Measurements from ENCODE around the gene MS4A2. TPM values are rescaled to one million over a fixed set of nuclear protein-coding genes. Genes with fewer than 3 reads are reported as not detected.
"Not testable (repeated sequence)": the region's sequence is repeated elsewhere in the genome, so short reads cannot be mapped to it uniquely, and the experiment has no call there.

Gene MS4A2
- 20.6 TPM for total RNA-seq
- long read RNA-seq, partial matches to known transcripts = 1 of 5 reads
- long read RNA-seq, other reads (novel, unspliced or antisense) = 1 of 5 reads

DNA sequence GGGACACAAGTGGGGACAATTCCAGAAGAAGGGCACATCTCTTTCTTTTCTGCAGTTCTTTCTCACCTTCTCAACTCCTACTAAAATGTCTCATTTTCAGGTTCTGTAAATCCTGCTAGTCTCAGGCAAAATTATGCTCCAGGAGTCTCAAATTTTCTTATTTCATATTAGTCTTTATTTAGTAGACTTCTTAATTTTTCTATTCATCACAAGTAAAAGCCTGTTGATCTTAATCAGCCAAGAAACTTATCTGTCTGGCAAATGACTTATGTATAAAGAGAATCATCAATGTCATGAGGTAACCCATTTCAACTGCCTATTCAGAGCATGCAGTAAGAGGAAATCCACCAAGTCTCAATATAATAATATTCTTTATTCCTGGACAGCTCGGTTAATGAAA is at the start of gene MS4A2:
MS4A2 (plus strand) TSS at position 301 of the 400 bp plus-strand sequence. CDS start 102 bp downstream, outside the sequence.
- DNase-seq (no peak), ATAC-seq (no peak)
- Histone ChIP-seq H3K9me3 (no peaks in the 10 kb centered on the region), H3K27ac (no peak within 1 kb of the TSS), H3K36me3 (no peaks in the 10 kb centered on the region), H3K27me3 (no peaks in the 10 kb centered on the region), H3K4me3 (no peak within 1 kb of the TSS), H3K4me1 (no peaks in the 10 kb centered on the region)
- intact Hi-C loops (cut with DNase I) = no loop called here
- TF ChIP-seq, protein P1, sequence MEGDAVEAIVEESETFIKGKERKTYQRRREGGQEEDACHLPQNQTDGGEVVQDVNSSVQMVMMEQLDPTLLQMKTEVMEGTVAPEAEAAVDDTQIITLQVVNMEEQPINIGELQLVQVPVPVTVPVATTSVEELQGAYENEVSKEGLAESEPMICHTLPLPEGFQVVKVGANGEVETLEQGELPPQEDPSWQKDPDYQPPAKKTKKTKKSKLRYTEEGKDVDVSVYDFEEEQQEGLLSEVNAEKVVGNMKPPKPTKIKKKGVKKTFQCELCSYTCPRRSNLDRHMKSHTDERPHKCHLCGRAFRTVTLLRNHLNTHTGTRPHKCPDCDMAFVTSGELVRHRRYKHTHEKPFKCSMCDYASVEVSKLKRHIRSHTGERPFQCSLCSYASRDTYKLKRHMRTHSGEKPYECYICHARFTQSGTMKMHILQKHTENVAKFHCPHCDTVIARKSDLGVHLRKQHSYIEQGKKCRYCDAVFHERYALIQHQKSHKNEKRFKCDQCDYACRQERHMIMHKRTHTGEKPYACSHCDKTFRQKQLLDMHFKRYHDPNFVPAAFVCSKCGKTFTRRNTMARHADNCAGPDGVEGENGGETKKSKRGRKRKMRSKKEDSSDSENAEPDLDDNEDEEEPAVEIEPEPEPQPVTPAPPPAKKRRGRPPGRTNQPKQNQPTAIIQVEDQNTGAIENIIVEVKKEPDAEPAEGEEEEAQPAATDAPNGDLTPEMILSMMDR (IDR thresholded peaks at IDR 0.05) = no peak

DNA sequence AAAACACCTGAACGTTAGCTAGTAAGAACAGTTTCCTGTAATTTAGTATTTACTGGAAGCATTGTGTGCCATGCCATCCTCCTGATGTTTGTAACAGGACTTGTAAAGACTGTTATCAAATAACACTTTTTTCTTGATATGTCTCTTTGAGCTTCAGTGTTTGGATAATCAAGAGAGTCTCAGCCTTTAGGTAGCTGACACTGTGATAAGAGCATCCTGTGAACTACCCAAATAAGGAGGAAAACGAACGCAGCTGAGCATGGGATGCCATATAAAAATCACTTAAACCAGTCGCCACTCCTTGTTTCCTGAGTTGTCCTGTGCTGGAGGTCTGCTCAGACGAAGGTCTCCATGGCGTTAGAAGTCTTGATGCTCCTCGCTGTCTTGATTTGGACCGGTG is 48.4 kb upstream of the MS4A2 start, which contains the start of gene OOSP2:
OOSP2 (plus strand) TSS at position 301 of the 400 bp plus-strand sequence; CDS start at position 352, 51 bp downstream.
- no peaks in the 10 kb centered on the region for H3K9me3 ChIP-seq
- DNase-seq (no peak), ATAC-seq (no peak)
- intact Hi-C loops (cut with DNase I) = no loop called here
- H3K4me3 ChIP-seq = no peak within 1 kb of the TSS
- no peaks in the 10 kb centered on the region for H3K4me1 ChIP-seq
- no peaks in the 10 kb centered on the region for H3K27me3 ChIP-seq
- TF ChIP-seq, protein P1 (IDR thresholded peaks at IDR 0.05) = no peak
- H3K36me3 ChIP-seq = no peaks in the 10 kb centered on the region
- H3K27ac ChIP-seq = no peak within 1 kb of the TSS

DNA sequence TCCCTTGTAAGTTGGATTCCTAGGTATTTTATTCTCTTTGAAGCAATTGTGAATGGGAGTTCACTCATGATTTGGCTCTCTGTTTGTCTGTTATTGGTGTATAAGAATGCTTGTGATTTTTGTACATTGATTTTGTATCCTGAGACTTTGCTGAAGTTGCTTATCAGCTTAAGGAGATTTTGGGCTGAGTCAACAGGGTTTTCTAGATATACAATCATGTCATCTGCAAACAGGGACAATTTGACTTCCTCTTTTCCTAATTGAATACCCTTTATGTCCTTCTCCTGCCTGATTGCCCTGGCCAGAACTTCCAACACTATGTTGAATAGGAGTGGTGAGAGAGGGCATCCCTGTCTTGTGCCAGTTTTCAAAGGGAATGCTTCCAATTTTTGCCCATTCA is 38.0 kb upstream of the MS4A2 start:
- H3K27ac ChIP-seq; DNase-seq; ATAC-seq; H3K36me3 ChIP-seq; intact Hi-C loops (cut with DNase I); H3K27me3 ChIP-seq; H3K4me1 ChIP-seq; H3K9me3 ChIP-seq; H3K4me3 ChIP-seq: not testable (repeated sequence)

DNA sequence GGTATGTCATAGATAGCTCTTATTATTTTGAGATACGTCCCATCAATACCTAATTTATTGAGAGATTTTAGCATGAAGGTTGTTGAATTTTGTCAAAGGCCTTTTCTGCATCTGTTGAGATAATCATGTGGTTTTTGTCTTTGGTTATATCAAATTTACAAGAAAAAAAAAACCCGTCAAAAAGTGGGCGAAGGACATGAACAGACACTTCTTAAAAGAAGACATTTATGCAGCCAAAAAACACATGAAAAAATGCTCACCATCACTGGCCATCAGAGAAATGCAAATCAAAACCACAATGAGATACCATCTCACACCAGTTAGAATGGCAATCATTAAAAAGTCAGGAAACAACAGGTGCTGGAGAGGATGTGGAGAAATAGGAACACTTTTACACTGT is 37.6 kb upstream of the MS4A2 start:
- H3K27me3 ChIP-seq; ATAC-seq; H3K9me3 ChIP-seq; H3K4me1 ChIP-seq; H3K4me3 ChIP-seq; DNase-seq; H3K27ac ChIP-seq; H3K36me3 ChIP-seq; intact Hi-C loops (cut with DNase I): not testable (repeated sequence)

- peak; percentile 68 for ATAC-seq
- H3K36me3 ChIP-seq = no peaks in the 10 kb centered on the region
- no peaks in the 10 kb centered on the region for H3K4me1 ChIP-seq
- H3K4me3 ChIP-seq = no peak within 1 kb of the TSS
- no peak within 1 kb of the TSS for H3K27ac ChIP-seq
- no peak for DNase-seq
- intact Hi-C loops (cut with DNase I) = no loop called here
- H3K9me3 ChIP-seq = no peaks in the 10 kb centered on the region
- TF ChIP-seq, protein P1 (IDR thresholded peaks at IDR 0.05) = no peak
- no peaks in the 10 kb centered on the region for H3K27me3 ChIP-seq
These were observed 32.0 kb upstream of the MS4A2 start, which contains the start of gene MS4A3 for GRCh38 chr11:60056349-60056969. TSS of gene MS4A3 (plus strand) at chr11:60056665. CDS start at chr11:60061161, 4,496 bp downstream.

GRCh38 chr11:60059052-60059451 is 29.4 kb upstream of the MS4A2 start:
- no peaks in the 10 kb centered on the region for H3K9me3 ChIP-seq
- ATAC-seq (no peak), DNase-seq (no peak)
- H3K27ac ChIP-seq = no peak overlapping the region
- H3K4me3 ChIP-seq = no peak overlapping the region
- TF ChIP-seq, protein P1 (IDR thresholded peaks at IDR 0.05) = no peak
- intact Hi-C loops (cut with DNase I) = no loop called here
- H3K27me3 ChIP-seq = no peaks in the 10 kb centered on the region
- H3K36me3 ChIP-seq = no peaks in the 10 kb centered on the region
- H3K4me1 ChIP-seq = no peaks in the 10 kb centered on the region

Measured in upper lobe of right lung (tissue), 1 donor.